GM23338 (cell line): ENCODE data around the gene MYO15B. TPM values are rescaled to one million over a fixed set of nuclear protein-coding genes. Genes with fewer than 3 reads are reported as not detected.
A peak's percentile ranks its signal among the peaks of the same experiment; 100 is the strongest.

Source experiments
- ATAC-seq: fragments of 200-7000 bp; cut with Tn5 transposase; 3 replicates; pipeline ENCODE4 v1.9.1; 2020
- DNase-seq: peaks from one replicate; pipeline ENCODE4 v3.0.0-alpha.2; 2015; ENCODE audit warnings: low spot score
- H2AFZ ChIP-seq: fragments of 200-600 bp; sonication (generic); 2 replicates; pipeline ENCODE4 v1.8.0; 2016; ENCODE audit warnings: antibody characterized with exemption, mild to moderate bottlenecking, moderate library complexity
- H3F3A ChIP-seq: fragments of 200-600 bp; sonication (generic); replicated peaks from 2 replicates; pipeline ENCODE4 v1.8.0; 2017; ENCODE audit warnings: antibody characterized with exemption, mixed run types, low read depth
- H3K27ac ChIP-seq: fragments of 200-600 bp; sonication (generic); 2 replicates; pipeline ENCODE4 v1.6.1; 2016; ENCODE audit warnings: low read depth
- H3K27me3 ChIP-seq: fragments of 200-600 bp; sonication (generic); 2 replicates; pipeline ENCODE4 v1.8.0; 2016; ENCODE audit warnings: mild to moderate bottlenecking, mixed run types, moderate library complexity; ENCODE audit not compliant: insufficient read depth
- H3K36me3 ChIP-seq: fragments of 200-600 bp; sonication (generic); 2 replicates; pipeline ENCODE4 v1.8.0; 2016; ENCODE audit warnings: mild to moderate bottlenecking; ENCODE audit not compliant: insufficient read depth
- H3K4me1 ChIP-seq: fragments of 200-600 bp; sonication (generic); 2 replicates; pipeline ENCODE4 v1.8.0; 2016; ENCODE audit warnings: mild to moderate bottlenecking, moderate library complexity; ENCODE audit not compliant: insufficient read depth
- H3K4me2 ChIP-seq: fragments of 200-600 bp; sonication (generic); 2 replicates; pipeline ENCODE4 v1.7.1; 2017; ENCODE audit warnings: mixed run types
- H3K4me3 ChIP-seq: fragments of 200-600 bp; sonication (generic); 2 replicates; pipeline ENCODE4 v1.6.1; 2016; ENCODE audit warnings: mixed run types
- H3K79me2 ChIP-seq: fragments of 200-600 bp; sonication (generic); replicated peaks from 2 replicates; pipeline ENCODE4 v1.8.0; 2017; ENCODE audit warnings: mild to moderate bottlenecking; ENCODE audit not compliant: insufficient read depth
- H3K9me2 ChIP-seq: fragments of 200-600 bp; sonication (generic); 2 replicates; pipeline ENCODE4 v1.8.0; 2017; ENCODE audit not compliant: insufficient read depth
- H4K20me1 ChIP-seq: fragments of 200-600 bp; sonication (generic); replicated peaks from 2 replicates; pipeline ENCODE4 v1.8.0; 2017; ENCODE audit warnings: mild to moderate bottlenecking; ENCODE audit not compliant: insufficient read depth
- H3K27ac Mint-ChIP-seq: 2 replicates; pipeline ENCODE4 v1.8.0; 2020; ENCODE audit warnings: inconsistent platforms, mild to moderate bottlenecking, moderate library complexity, mixed read lengths
- H3K27me3 Mint-ChIP-seq: 3 replicates; pipeline ENCODE4 v1.8.0; 2022; ENCODE audit warnings: low read depth, mild to moderate bottlenecking, moderate library complexity, mixed read lengths, inconsistent platforms; ENCODE audit not compliant: insufficient read depth, poor library complexity
- H3K36me3 Mint-ChIP-seq: 3 replicates; pipeline ENCODE4 v1.8.0; 2021; ENCODE audit warnings: low read depth, mild to moderate bottlenecking, inconsistent platforms, moderate library complexity, mixed read lengths
- H3K4me1 Mint-ChIP-seq: 3 replicates; pipeline ENCODE4 v1.8.0; 2020; ENCODE audit warnings: mild to moderate bottlenecking, inconsistent platforms, mixed read lengths
- H3K4me3 Mint-ChIP-seq: 3 replicates; pipeline ENCODE4 v1.8.0; 2021; ENCODE audit warnings: moderate library complexity, mild to moderate bottlenecking, inconsistent platforms, mixed read lengths
- H3K9me3 Mint-ChIP-seq: 3 replicates; pipeline ENCODE4 v1.8.0; 2020; ENCODE audit warnings: moderate library complexity, mild to moderate bottlenecking, inconsistent platforms, mixed read lengths
- CREB1 ChIP-seq: fragments of 250-450 bp; sonication (Bioruptor Pico); IDR thresholded peaks from 2 replicates; pipeline ENCODE4 v1.5.0; 2020; ENCODE audit warnings: low read depth, mild to moderate bottlenecking, moderate library complexity
- EZH2phosphoT487 ChIP-seq: fragments of 200-600 bp; sonication (generic); IDR thresholded peaks from one replicate; pipeline ENCODE4 v1.8.1; 2018; ENCODE audit warnings: antibody characterized with exemption; ENCODE audit not compliant: unreplicated experiment
- polyA plus RNA-seq: library from polyadenylated mRNA; unstranded; fragments of >200 nt; fragmentation: Nextera tagmentation; extraction: Ambion mirVana; gene quantifications from 2 replicates; pipeline ENCODE4 v1.2.1, GENCODE V29; 2016
- total RNA-seq: library from RNA; depleted of rRNA; stranded (reverse); fragments of >200 nt; shearing (Covaris generic); gene quantifications from 2 replicates; pipeline ENCODE4 v1.2.3, GENCODE V29; 2014
- TF ChIP-seq, protein P1 (sequence below): IDR thresholded peaks from one replicate; pipeline ENCODE4 v1.6.1; 2018; ENCODE audit warnings: antibody characterized with exemption; ENCODE audit not compliant: unreplicated experiment
- TF ChIP-seq, protein P2 (sequence below), 2 experiments: fragments of 200-600 bp in 1 of 2; sonication (generic) in 1 of 2; conservative IDR thresholded peaks; 2 replicates each; pipeline versions ENCODE4 v1.5.1 to v1.6.1; 2016 to 2017; ENCODE audit warnings: antibody characterized with exemption in 2 of 2, low read depth in 2 of 2, mild to moderate bottlenecking in 2 of 2, moderate library complexity in 1 of 2

Gene MYO15B
- total and polyA plus RNA-seq, 2 experiments from 2014 or later = 6.6 to 12.4 TPM

DNA sequence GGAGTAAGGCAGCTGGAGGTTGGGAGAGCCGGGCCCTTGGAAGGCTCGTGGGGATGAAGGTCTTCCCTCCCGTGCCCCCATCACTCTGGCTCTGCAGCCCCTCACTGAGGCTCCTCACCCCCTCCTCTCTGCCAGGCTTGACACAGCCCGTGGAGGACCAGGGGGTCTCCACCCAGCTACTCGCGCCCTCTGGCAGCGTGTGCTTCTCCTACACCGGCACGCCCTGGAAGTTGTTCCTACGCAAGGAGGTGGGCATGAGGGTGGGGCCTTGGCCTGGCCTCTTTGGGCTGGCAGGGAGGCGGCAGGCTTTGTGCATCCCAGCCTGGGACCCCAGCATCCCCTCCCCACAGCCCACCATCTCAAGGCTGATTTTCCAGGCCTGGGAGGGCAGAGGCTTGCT, 30.1 kb downstream of the MYO15B start (continued):
- TF ChIP-seq, protein P1, sequence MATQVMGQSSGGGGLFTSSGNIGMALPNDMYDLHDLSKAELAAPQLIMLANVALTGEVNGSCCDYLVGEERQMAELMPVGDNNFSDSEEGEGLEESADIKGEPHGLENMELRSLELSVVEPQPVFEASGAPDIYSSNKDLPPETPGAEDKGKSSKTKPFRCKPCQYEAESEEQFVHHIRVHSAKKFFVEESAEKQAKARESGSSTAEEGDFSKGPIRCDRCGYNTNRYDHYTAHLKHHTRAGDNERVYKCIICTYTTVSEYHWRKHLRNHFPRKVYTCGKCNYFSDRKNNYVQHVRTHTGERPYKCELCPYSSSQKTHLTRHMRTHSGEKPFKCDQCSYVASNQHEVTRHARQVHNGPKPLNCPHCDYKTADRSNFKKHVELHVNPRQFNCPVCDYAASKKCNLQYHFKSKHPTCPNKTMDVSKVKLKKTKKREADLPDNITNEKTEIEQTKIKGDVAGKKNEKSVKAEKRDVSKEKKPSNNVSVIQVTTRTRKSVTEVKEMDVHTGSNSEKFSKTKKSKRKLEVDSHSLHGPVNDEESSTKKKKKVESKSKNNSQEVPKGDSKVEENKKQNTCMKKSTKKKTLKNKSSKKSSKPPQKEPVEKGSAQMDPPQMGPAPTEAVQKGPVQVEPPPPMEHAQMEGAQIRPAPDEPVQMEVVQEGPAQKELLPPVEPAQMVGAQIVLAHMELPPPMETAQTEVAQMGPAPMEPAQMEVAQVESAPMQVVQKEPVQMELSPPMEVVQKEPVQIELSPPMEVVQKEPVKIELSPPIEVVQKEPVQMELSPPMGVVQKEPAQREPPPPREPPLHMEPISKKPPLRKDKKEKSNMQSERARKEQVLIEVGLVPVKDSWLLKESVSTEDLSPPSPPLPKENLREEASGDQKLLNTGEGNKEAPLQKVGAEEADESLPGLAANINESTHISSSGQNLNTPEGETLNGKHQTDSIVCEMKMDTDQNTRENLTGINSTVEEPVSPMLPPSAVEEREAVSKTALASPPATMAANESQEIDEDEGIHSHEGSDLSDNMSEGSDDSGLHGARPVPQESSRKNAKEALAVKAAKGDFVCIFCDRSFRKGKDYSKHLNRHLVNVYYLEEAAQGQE = no peak

DNA sequence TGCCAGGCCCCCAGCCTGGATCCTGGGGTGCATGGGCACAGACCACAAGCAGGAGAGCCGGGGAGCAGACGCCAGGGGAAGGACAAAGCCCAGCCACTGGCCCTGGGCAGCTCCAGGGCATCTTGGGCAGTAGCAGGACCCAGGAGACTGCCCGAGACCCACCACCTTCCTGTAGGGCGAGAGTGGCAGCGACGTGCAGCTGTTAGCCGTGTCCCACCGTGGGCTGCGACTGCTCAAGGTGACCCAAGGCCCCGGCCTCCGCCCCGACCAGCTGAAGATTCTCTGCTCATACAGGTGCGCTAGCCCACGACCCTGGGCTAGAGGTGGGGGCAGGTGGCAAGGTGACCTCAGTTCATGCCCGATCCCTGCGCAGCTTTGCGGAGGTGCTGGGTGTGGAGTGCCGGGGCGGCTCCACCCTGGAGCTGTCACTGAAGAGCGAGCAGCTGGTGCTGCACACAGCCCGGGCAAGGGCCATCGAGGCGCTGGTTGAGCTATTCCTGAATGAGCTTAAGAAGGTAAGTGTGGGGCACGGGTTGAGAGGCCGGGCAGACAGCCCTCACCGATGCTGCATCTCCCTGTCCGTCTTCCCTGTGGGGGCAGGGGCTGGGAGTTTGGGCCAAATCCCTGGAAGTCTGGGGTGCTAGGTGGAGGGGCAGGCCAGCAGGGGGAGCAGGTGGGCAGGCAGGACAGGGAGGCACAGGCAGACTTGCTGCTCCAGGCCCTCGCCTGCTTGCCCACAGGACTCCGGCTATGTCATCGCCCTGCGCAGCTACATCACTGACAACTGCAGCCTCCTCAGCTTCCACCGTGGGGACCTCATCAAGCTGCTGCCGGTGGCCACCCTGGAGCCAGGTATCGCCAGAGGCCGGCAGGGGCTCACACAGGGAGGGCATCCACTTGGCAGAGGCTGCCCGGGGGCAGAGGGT, 32.2 kb downstream of the MYO15B start:
- Histone ChIP-seq H3K4me3 (no peak overlapping the region), H3K9me2 (no peaks in the 10 kb centered on the region), H4K20me1 (no peaks in the 10 kb centered on the region), H3K27me3 (no peaks in the 10 kb centered on the region), H2AFZ (no peak overlapping the region), H3K36me3 (no peaks in the 10 kb centered on the region), H3K4me2 (no peak overlapping the region; the same call in 1 of the 2 replicates), H3K79me2 (no peaks in the 10 kb centered on the region), H3K4me1 (no peaks in the 10 kb centered on the region), H3F3A (no peaks in the 10 kb centered on the region), H3K27ac (no peak overlapping the region)
- Mint-ChIP-seq H3K4me1 (peaks cover 3% of the 10 kb centered on the region; the same call in 1 of the 3 replicates), H3K27ac (no peak overlapping the region), H3K9me3 (no peaks in the 10 kb centered on the region; the same call in 2 of the 3 replicates), H3K36me3 (no peaks in the 10 kb centered on the region), H3K27me3 (peaks cover 31% of the 10 kb centered on the region), H3K4me3 (no peak overlapping the region)
- DNase-seq (peak; percentile 92), ATAC-seq (peak; percentile 88)
- TF ChIP-seq CREB1 (CRISPR knock-in tag) (peak; percentile 82), EZH2phosphoT487 (no peak)
- TF ChIP-seq, protein P2, sequence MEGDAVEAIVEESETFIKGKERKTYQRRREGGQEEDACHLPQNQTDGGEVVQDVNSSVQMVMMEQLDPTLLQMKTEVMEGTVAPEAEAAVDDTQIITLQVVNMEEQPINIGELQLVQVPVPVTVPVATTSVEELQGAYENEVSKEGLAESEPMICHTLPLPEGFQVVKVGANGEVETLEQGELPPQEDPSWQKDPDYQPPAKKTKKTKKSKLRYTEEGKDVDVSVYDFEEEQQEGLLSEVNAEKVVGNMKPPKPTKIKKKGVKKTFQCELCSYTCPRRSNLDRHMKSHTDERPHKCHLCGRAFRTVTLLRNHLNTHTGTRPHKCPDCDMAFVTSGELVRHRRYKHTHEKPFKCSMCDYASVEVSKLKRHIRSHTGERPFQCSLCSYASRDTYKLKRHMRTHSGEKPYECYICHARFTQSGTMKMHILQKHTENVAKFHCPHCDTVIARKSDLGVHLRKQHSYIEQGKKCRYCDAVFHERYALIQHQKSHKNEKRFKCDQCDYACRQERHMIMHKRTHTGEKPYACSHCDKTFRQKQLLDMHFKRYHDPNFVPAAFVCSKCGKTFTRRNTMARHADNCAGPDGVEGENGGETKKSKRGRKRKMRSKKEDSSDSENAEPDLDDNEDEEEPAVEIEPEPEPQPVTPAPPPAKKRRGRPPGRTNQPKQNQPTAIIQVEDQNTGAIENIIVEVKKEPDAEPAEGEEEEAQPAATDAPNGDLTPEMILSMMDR (conservative IDR thresholded peaks at IDR 0.05; ENCODE audit: low read depth in 2 of 2) = peak; percentile 70 to 93
- TF ChIP-seq, protein P1 = no peak
